CD1c-positive myeloid dendritic cell (primary cell): ENCODE data around the gene CAMK1D.

ENCODE experiments used
- DNase-seq: peaks from one replicate; pipeline ENCODE4 v3.0.0-alpha.2; 2016; ENCODE audit errors: extremely low spot score

The CAMK1D gene

GRCh38 chr10:12556039-12556438 is 206.7 kb downstream of the CAMK1D start:
- no peak for DNase-seq

- DNase-seq, result no peak
These were observed 210.3 kb downstream of the CAMK1D start for GRCh38 chr10:12559578-12560178.

- no peak for DNase-seq
These were observed 212.0 kb downstream of the CAMK1D start for GRCh38 chr10:12561307-12561706.

- DNase-seq, result peak; percentile 2
These were observed 212.4 kb downstream of the CAMK1D start for GRCh38 chr10:12561720-12562119.

- no peak for DNase-seq
These were observed 214.1 kb downstream of the CAMK1D start for GRCh38 chr10:12563489-12563888.

GRCh38 chr10:12564173-12564572 is 214.8 kb downstream of the CAMK1D start:
- DNase-seq, result no peak

- DNase-seq, result no peak
These were observed 217.1 kb downstream of the CAMK1D start for GRCh38 chr10:12566161-12567115.

- DNase-seq, result no peak
These were observed 219.2 kb downstream of the CAMK1D start for GRCh38 chr10:12568391-12569009.

- DNase-seq, result no peak
These were observed 222.9 kb downstream of the CAMK1D start for GRCh38 chr10:12572281-12572680.

GRCh38 chr10:12577610-12578009 is 228.3 kb downstream of the CAMK1D start:
- no peak for DNase-seq

- no peak for DNase-seq
These were observed 230.9 kb downstream of the CAMK1D start for GRCh38 chr10:12579954-12580858.

GRCh38 chr10:12583891-12584595 is 234.7 kb downstream of the CAMK1D start:
- no peak for DNase-seq

GRCh38 chr10:12586741-12587140 is 237.4 kb downstream of the CAMK1D start:
- DNase-seq, result no peak

GRCh38 chr10:12587451-12587888 is 238.1 kb downstream of the CAMK1D start:
- no peak for DNase-seq

GRCh38 chr10:12588091-12588860 is 238.9 kb downstream of the CAMK1D start:
- no peak for DNase-seq

GRCh38 chr10:12589291-12589690 is 239.9 kb downstream of the CAMK1D start:
- DNase-seq, result no peak

- no peak for DNase-seq
These were observed 240.4 kb downstream of the CAMK1D start for GRCh38 chr10:12589791-12590190.

- no peak for DNase-seq
These were observed 241.6 kb downstream of the CAMK1D start for GRCh38 chr10:12590675-12591659.

GRCh38 chr10:12592967-12593366 is 243.6 kb downstream of the CAMK1D start:
- DNase-seq, result no peak
